Sigmoid colon (tissue), 7 donors: ENCODE data around the gene MAP3K2. TPM values are rescaled to one million over a fixed set of nuclear protein-coding genes. Genes with fewer than 3 reads are reported as not detected.

Experiments
- DNase-seq: peaks from one replicate; pipeline ENCODE4 v3.0.0-alpha.2; 2019
- H3K27ac ChIP-seq, 4 donors: fragments of 200-600 bp; sonication (generic); one replicate each; pipeline ENCODE4 v1.5.1; 2016 to 2019; ENCODE audit warnings: mild to moderate bottlenecking in 1 of 4
- H3K27me3 ChIP-seq, 3 donors: fragments of 200-600 bp; sonication (generic); one replicate each; pipeline ENCODE4 v1.5.1; 2019; ENCODE audit warnings: mild to moderate bottlenecking in 1 of 3
- H3K36me3 ChIP-seq, 4 donors: fragments of 200-600 bp; sonication (generic); one replicate each; pipeline ENCODE4 v1.5.1; 2016 to 2019
- H3K4me1 ChIP-seq, 4 donors: fragments of 200-600 bp; sonication (generic); one replicate each; pipeline ENCODE4 v1.5.1; 2017 to 2019
- H3K4me3 ChIP-seq, 4 donors: fragments of 200-600 bp; sonication (generic); one replicate each; pipeline ENCODE4 v1.5.1; 2017 to 2019; ENCODE audit warnings: mild to moderate bottlenecking in 2 of 4, moderate library complexity in 1 of 4
- H3K9me3 ChIP-seq, 4 donors: fragments of 200-600 bp in 3 of 4; sonication (generic) in 3 of 4; one replicate each; pipeline versions ENCODE4 v1.5.1 to v1.6.1; 2013 to 2019
- CTCF ChIP-seq, 4 experiments: fragments of 450-650 bp in 3 of 4; fragments of 200-600 bp in 1 of 4; IDR thresholded peaks; one replicate each; pipeline ENCODE4 v1.5.1; 2016 to 2019; ENCODE audit warnings: antibody characterized with exemption in 4 of 4, mild to moderate bottlenecking in 3 of 4, moderate library complexity in 2 of 4
- EP300 ChIP-seq, 4 donors: sonication (generic); formaldehyde crosslinking; IDR thresholded peaks; one replicate each; pipeline ENCODE4 v1.6.1; 2017; ENCODE audit warnings: antibody characterized with exemption in 4 of 4
- POLR2A ChIP-seq, 2 donors: fragments of 450-650 bp; IDR thresholded peaks; one replicate each; pipeline ENCODE4 v1.6.1; 2016; ENCODE audit warnings: antibody characterized with exemption in 2 of 2, mild to moderate bottlenecking in 2 of 2, moderate library complexity in 2 of 2
- POLR2AphosphoS5 ChIP-seq, 4 donors: sonication (generic); formaldehyde crosslinking; IDR thresholded peaks; one replicate each; pipeline ENCODE4 v1.6.1; 2017; ENCODE audit warnings: antibody characterized with exemption in 4 of 4
- WGBS, 2 donors: extraction: QIAGEN DNeasy Blood & Tissue Kit; methylation state at CpG; one replicate each; pipeline ENCODE4 v1.1.7; 2013; 5-methylcytosine and 5-hydroxymethylcytosine counted together
- intact Hi-C: fragments of 100-400 bp; cut with DNase I; formaldehyde crosslinking; loops from one replicate; pipeline ENCODE4 v1.15.1; 2023
- polyA plus RNA-seq, 3 donors: library from polyadenylated mRNA; stranded (reverse); fragments of 200-250 nt; gene quantifications; one replicate each; pipeline ENCODE4 v1.2.3, GENCODE V29; 2013
- total RNA-seq, 4 donors: library from RNA; depleted of rRNA; stranded (reverse); fragments of >200 nt; gene quantifications; one replicate each; pipeline ENCODE4 v1.1.0, GENCODE V29; 2016
- donor health status: healthy with polysubstance abuse.
- donor health status: Bipolar disorder and iron deficiency.
- donor health status: healthy.

MAP3K2 gene
- total and polyA plus RNA-seq, 7 donors, result 9.0 to 52.2 (median 39.9) TPM

- H3K27me3 ChIP-seq, result peaks cover 0 to under 1% (median 0%) of the 10 kb centered on the region in 3 donors
- no peak for TF ChIP-seq EP300 (IDR thresholded peaks at IDR 0.05)
- TF ChIP-seq POLR2AphosphoS5 (IDR thresholded peaks at IDR 0.05), result no peak
- TF ChIP-seq CTCF (IDR thresholded peaks at IDR 0.05), result no peak
- no peak for TF ChIP-seq POLR2A (IDR thresholded peaks at IDR 0.05)
- no peak overlapping the region for H3K4me3 ChIP-seq
- DNase-seq, result no peak
- no peak overlapping the region for H3K27ac ChIP-seq
- intact Hi-C loops, result no loop called here
- H3K36me3 ChIP-seq, result no peaks in the 10 kb centered on the region
- WGBS, 2 donors, result 79 to 85% methylated on average over 7 of the region's 7 CpGs
- H3K9me3 ChIP-seq, result no peaks in the 10 kb centered on the region
- H3K4me1 ChIP-seq, result no peaks in the 10 kb centered on the region
Observed at GRCh38 chr2:127429844-127430425, 42.2 kb upstream of the MAP3K2 start.

- TF ChIP-seq CTCF (IDR thresholded peaks at IDR 0.05) (no peak), POLR2A (IDR thresholded peaks at IDR 0.05) (no peak), EP300 (IDR thresholded peaks at IDR 0.05) (no peak), POLR2AphosphoS5 (IDR thresholded peaks at IDR 0.05) (no peak)
- Histone ChIP-seq H3K4me1 (no peaks in the 10 kb centered on the region), H3K9me3 (no peaks in the 10 kb centered on the region), H3K36me3 (no peaks in the 10 kb centered on the region), H3K27ac (no peak overlapping the region), H3K4me3 (no peak overlapping the region), H3K27me3 (peaks cover 0 to 7% (median 0%) of the 10 kb centered on the region in 3 donors)
- 92 to 93% methylated on average over 4 of the region's 4 CpGs for WGBS, 2 donors
- intact Hi-C loops, result no loop called here
- DNase-seq, result no peak
Observed at GRCh38 chr2:127429291-127429690, 41.5 kb upstream of the MAP3K2 start.

GRCh38 chr2:127428815-127429109 lies 41.0 kb upstream of the MAP3K2 start:
- intact Hi-C loops, result no loop called here
- Histone ChIP-seq H3K27me3 (peaks cover under 1 to 12% (median 1%) of the 10 kb centered on the region in 3 donors), H3K27ac (no peak overlapping the region), H3K36me3 (no peaks in the 10 kb centered on the region), H3K4me1 (peaks cover 0 to 3% (median under 1%) of the 10 kb centered on the region in 4 donors), H3K4me3 (no peak overlapping the region), H3K9me3 (no peaks in the 10 kb centered on the region)
- 93 to 94% methylated on average over 6 of the region's 6 CpGs for WGBS, 2 donors
- TF ChIP-seq EP300 (IDR thresholded peaks at IDR 0.05), result no peak
- TF ChIP-seq POLR2AphosphoS5 (IDR thresholded peaks at IDR 0.05), result no peak
- TF ChIP-seq POLR2A (IDR thresholded peaks at IDR 0.05), result no peak
- TF ChIP-seq CTCF (IDR thresholded peaks at IDR 0.05), result no peak
- no peak for DNase-seq

- Histone ChIP-seq H3K4me1 (peaks cover 0 to 8% (median 6%) of the 10 kb centered on the region in 4 donors), H3K9me3 (no peaks in the 10 kb centered on the region), H3K4me3 (no peak overlapping the region), H3K36me3 (no peaks in the 10 kb centered on the region), H3K27ac (no peak overlapping the region), H3K27me3 (peaks cover 6 to 18% (median 7%) of the 10 kb centered on the region in 3 donors)
- intact Hi-C loops, result no loop called here
- 94 to 96% methylated on average over 36 of the region's 36 CpGs for WGBS, 2 donors
- no peak for DNase-seq
- no peak for TF ChIP-seq POLR2AphosphoS5 (IDR thresholded peaks at IDR 0.05)
- TF ChIP-seq EP300 (IDR thresholded peaks at IDR 0.05), result no peak
- no peak for TF ChIP-seq CTCF (IDR thresholded peaks at IDR 0.05)
- no peak for TF ChIP-seq POLR2A (IDR thresholded peaks at IDR 0.05)
Observed at GRCh38 chr2:127428057-127428814, 40.5 kb upstream of the MAP3K2 start.
